GM12892 (cell line): ENCODE data around the gene SLCO2A1.

Experiments used
- DNase-seq: peaks from one replicate; pipeline ENCODE4 v3.0.0; 2011; ENCODE audit not compliant: insufficient read length
- FAIRE-seq: peaks from 2 replicates; lab custom pipeline; 2011; peaks lifted over from hg19 to GRCh38; lab: Jason Lieb, UNC
- POLR2A ChIP-seq: IDR thresholded peaks from 2 replicates; pipeline ENCODE4 v1.6.1; 2011; ENCODE audit warnings: low read depth, low read length, control low read depth
- POLR2AphosphoS5 ChIP-seq: IDR thresholded peaks from 2 replicates; pipeline ENCODE4 v1.6.1; 2011; ENCODE audit warnings: low read depth, low read length, control low read depth
- TAF1 ChIP-seq: IDR thresholded peaks from 2 replicates; pipeline ENCODE4 v1.6.1; 2011; ENCODE audit warnings: low read depth, mild to moderate bottlenecking, control low read depth, low read length, borderline replicate concordance

The SLCO2A1 gene

GRCh38 chr3:133888726-133889340 is 140.9 kb downstream of the SLCO2A1 start:
- FAIRE-seq (no peak), DNase-seq (no peak)
- no peak for TF ChIP-seq POLR2AphosphoS5
- no peak for TF ChIP-seq POLR2A
- TF ChIP-seq TAF1: no peak

- no peak for TF ChIP-seq POLR2A
- TF ChIP-seq TAF1: no peak
- TF ChIP-seq POLR2AphosphoS5: no peak
- DNase-seq: no peak
- no peak for FAIRE-seq
These were observed 141.7 kb downstream of the SLCO2A1 start for GRCh38 chr3:133887803-133888703.

- DNase-seq (no peak), FAIRE-seq (no peak)
- TF ChIP-seq POLR2A (no peak), POLR2AphosphoS5 (no peak), TAF1 (no peak)
These were observed 142.5 kb downstream of the SLCO2A1 start for GRCh38 chr3:133887074-133887802.

GRCh38 chr3:133886031-133886722 is 143.5 kb downstream of the SLCO2A1 start:
- FAIRE-seq (no peak), DNase-seq (no peak)
- TF ChIP-seq POLR2A: no peak
- no peak for TF ChIP-seq TAF1

- FAIRE-seq (no peak), DNase-seq (no peak)
- TF ChIP-seq POLR2AphosphoS5: no peak
- no peak for TF ChIP-seq POLR2A
- TF ChIP-seq TAF1: no peak
These were observed 144.6 kb downstream of the SLCO2A1 start for GRCh38 chr3:133884887-133885711.

GRCh38 chr3:133884054-133884886 is 145.5 kb downstream of the SLCO2A1 start:
- TF ChIP-seq POLR2AphosphoS5 (no peak), POLR2A (no peak), TAF1 (no peak)
- FAIRE-seq (no peak), DNase-seq (no peak)

- FAIRE-seq (no peak), DNase-seq (no peak)
- no peak for TF ChIP-seq POLR2A
- TF ChIP-seq TAF1: no peak
- no peak for TF ChIP-seq POLR2AphosphoS5
These were observed 146.1 kb downstream of the SLCO2A1 start for GRCh38 chr3:133883641-133884040.

GRCh38 chr3:133882986-133883586 is 146.6 kb downstream of the SLCO2A1 start:
- DNase-seq: no peak
- no peak for TF ChIP-seq POLR2A
- TF ChIP-seq POLR2AphosphoS5: no peak
- no peak for TF ChIP-seq TAF1
- FAIRE-seq: no peak
